Trophoblast cell (in vitro differentiated cells and primary cell): Measurements from ENCODE around the gene TNNI2.

Source experiments
- DNase-seq, 2 donors: peaks; one replicate each; pipeline ENCODE4 v3.0.0-alpha.2; 2016
- H2AFZ ChIP-seq: 2 replicates; pipeline ENCODE4 v1.6.1; 2013; ENCODE audit warnings: low read length, moderate library complexity, mild to moderate bottlenecking; ENCODE audit not compliant: insufficient read depth, poor library complexity
- H2AK5ac ChIP-seq: 2 replicates; pipeline ENCODE4 v1.6.1; 2013; ENCODE audit warnings: mild to moderate bottlenecking, low read length
- H2BK120ac ChIP-seq: 2 replicates; pipeline ENCODE4 v1.6.1; 2013; ENCODE audit warnings: low read length, mild to moderate bottlenecking, moderate library complexity; ENCODE audit not compliant: insufficient read depth, poor library complexity
- H2BK12ac ChIP-seq: 2 replicates; pipeline ENCODE4 v1.6.1; 2013; ENCODE audit warnings: mild to moderate bottlenecking, low read length, moderate library complexity
- H2BK5ac ChIP-seq: 2 replicates; pipeline ENCODE4 v1.6.1; 2013; ENCODE audit warnings: low read length, low read depth, moderate library complexity, mild to moderate bottlenecking; ENCODE audit not compliant: poor library complexity
- H3K14ac ChIP-seq: 2 replicates; pipeline ENCODE4 v1.6.1; 2013; ENCODE audit warnings: mild to moderate bottlenecking, low read length
- H3K18ac ChIP-seq: 2 replicates; pipeline ENCODE4 v1.6.1; 2013; ENCODE audit warnings: mild to moderate bottlenecking, low read length
- H3K23ac ChIP-seq: 2 replicates; pipeline ENCODE4 v1.6.1; 2013; ENCODE audit warnings: low read length
- H3K27ac ChIP-seq: 2 replicates; pipeline ENCODE4 v1.5.1; 2013; ENCODE audit warnings: low read depth, mild to moderate bottlenecking, inconsistent platforms, low read length, moderate library complexity
- H3K27me3 ChIP-seq: 2 replicates; pipeline ENCODE4 v1.6.1; 2013; ENCODE audit warnings: inconsistent platforms, mild to moderate bottlenecking, low read length, moderate library complexity; ENCODE audit not compliant: insufficient read depth
- H3K36me3 ChIP-seq, 2 experiments: 1 replicate in 1 of 2; 2 replicates in 1 of 2; pipeline ENCODE4 v1.6.1; 2013; ENCODE audit warnings: low read length in 2 of 2, mild to moderate bottlenecking in 2 of 2, moderate library complexity in 1 of 2; ENCODE audit not compliant: insufficient read depth in 2 of 2, control insufficient read depth in 1 of 2
- H3K4ac ChIP-seq: 2 replicates; pipeline ENCODE4 v1.6.1; 2013; ENCODE audit warnings: low read depth, mild to moderate bottlenecking, low read length, moderate library complexity
- H3K4me1 ChIP-seq, 2 experiments: 1 replicate in 1 of 2; 2 replicates in 1 of 2; pipeline ENCODE4 v1.6.1; 2013; ENCODE audit warnings: low read length in 2 of 2, mild to moderate bottlenecking in 2 of 2, moderate library complexity in 1 of 2; ENCODE audit not compliant: insufficient read depth in 2 of 2, control insufficient read depth in 1 of 2
- H3K4me2 ChIP-seq: 2 replicates; pipeline ENCODE4 v1.6.1; 2013; ENCODE audit warnings: inconsistent platforms, mild to moderate bottlenecking, low read length, moderate library complexity
- H3K4me3 ChIP-seq: 2 replicates; pipeline ENCODE4 v1.5.1; 2013; ENCODE audit warnings: mild to moderate bottlenecking, low read depth, low read length, inconsistent platforms
- H3K79me1 ChIP-seq: one replicate; pipeline ENCODE4 v1.6.1; 2013; ENCODE audit warnings: low read length
- H3K79me2 ChIP-seq: 2 replicates; pipeline ENCODE4 v1.6.1; 2013; ENCODE audit warnings: low read length, mild to moderate bottlenecking; ENCODE audit not compliant: control insufficient read depth, insufficient read depth, poor library complexity
- H3K9ac ChIP-seq: 2 replicates; pipeline ENCODE4 v1.6.1; 2013; ENCODE audit warnings: mild to moderate bottlenecking, low read length
- H3K9me3 ChIP-seq: 2 replicates; pipeline ENCODE4 v1.6.1; 2013; ENCODE audit warnings: low read depth, mild to moderate bottlenecking, control low read depth, inconsistent platforms, low read length; ENCODE audit not compliant: insufficient read depth
- H4K12ac ChIP-seq: 2 replicates; pipeline ENCODE4 v1.6.1; 2013; ENCODE audit warnings: low read depth, mild to moderate bottlenecking, low read length, moderate library complexity
- H4K8ac ChIP-seq: 2 replicates; pipeline ENCODE4 v1.6.1; 2013; ENCODE audit warnings: low read depth, mild to moderate bottlenecking, low read length, moderate library complexity
- H4K91ac ChIP-seq: one replicate; pipeline ENCODE4 v1.6.1; 2013; ENCODE audit warnings: low read depth, mild to moderate bottlenecking, low read length, moderate library complexity
- WGBS: extraction: QIAGEN DNeasy Blood & Tissue Kit; methylation state at CpG from one replicate; pipeline ENCODE4 v1.1.7; 2013; ENCODE audit warnings: missing lambda C conversion rate; ENCODE audit not compliant: insufficient read length, insufficient coverage; ENCODE audit errors: extremely low coverage; 5-methylcytosine and 5-hydroxymethylcytosine counted together

Gene TNNI2

DNA sequence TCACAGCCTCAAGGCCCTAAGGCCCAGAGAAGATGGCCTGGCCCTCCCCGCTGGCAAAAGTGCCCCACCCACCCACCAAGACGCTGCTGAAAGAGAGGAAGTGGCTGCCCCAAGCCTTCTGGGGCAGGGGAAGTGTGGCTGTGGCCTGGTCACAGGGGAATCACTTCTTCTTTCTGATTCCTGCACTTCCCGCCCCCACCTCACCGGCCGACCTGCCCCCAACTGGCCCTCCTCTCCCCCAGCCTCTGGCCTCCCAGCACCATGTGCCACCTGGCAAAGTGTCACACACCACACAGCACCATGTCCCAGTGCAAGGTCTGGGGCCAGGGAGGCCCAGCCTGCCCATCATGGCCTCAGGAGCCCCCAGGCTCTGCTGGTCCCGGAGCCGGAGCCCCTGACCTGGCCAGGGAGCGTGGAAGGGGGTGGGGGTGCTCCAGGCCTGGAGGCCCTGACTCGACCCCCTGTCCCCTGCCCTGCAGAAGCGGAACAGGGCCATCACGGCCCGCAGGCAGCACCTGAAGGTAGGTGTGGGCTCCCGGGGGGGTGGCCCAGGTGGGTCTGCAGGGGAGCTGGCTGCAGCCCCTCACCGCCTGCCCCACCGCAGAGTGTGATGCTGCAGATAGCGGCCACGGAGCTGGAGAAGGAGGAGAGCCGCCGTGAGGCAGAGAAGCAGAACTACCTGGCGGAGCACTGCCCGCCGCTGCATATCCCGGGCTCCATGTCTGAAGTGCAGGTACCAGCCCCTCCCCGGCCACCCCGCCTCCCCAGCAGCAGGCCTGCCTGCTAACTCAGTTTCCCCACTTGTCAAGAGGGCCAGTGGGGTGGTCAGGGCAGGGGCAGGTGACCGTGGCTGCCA, 1.4 kb downstream of the TNNI2 start:
- no peak overlapping the region for H2AFZ ChIP-seq
- H2BK5ac ChIP-seq = no peak overlapping the region
- no peak overlapping the region for H4K12ac ChIP-seq
- no peak overlapping the region for H3K18ac ChIP-seq
- H3K79me2 ChIP-seq = no peaks in the 10 kb centered on the region
- H3K14ac ChIP-seq = no peak overlapping the region
- no peak overlapping the region for H3K23ac ChIP-seq
- no peak overlapping the region for H4K8ac ChIP-seq
- no peaks in the 10 kb centered on the region for H3K9me3 ChIP-seq
- no peak for DNase-seq
- no peak overlapping the region for H2BK120ac ChIP-seq
- peaks cover 0 to under 1% of the 10 kb centered on the region in 2 experiments for H3K4me1 ChIP-seq
- no CpG with 5 or more reads among the region's 26 CpGs for WGBS
- no peak overlapping the region for H3K4me2 ChIP-seq
- no peak overlapping the region for H3K9ac ChIP-seq
- H3K4ac ChIP-seq = no peak overlapping the region
- H3K79me1 ChIP-seq = peaks cover 2% of the 10 kb centered on the region
- H2BK12ac ChIP-seq = no peak overlapping the region
- H2AK5ac ChIP-seq = no peak overlapping the region
- H3K36me3 ChIP-seq = no peaks in the 10 kb centered on the region
- no peak overlapping the region for H3K27ac ChIP-seq
- no peak overlapping the region for H4K91ac ChIP-seq
- H3K4me3 ChIP-seq = no peak overlapping the region
- no peaks in the 10 kb centered on the region for H3K27me3 ChIP-seq

DNA sequence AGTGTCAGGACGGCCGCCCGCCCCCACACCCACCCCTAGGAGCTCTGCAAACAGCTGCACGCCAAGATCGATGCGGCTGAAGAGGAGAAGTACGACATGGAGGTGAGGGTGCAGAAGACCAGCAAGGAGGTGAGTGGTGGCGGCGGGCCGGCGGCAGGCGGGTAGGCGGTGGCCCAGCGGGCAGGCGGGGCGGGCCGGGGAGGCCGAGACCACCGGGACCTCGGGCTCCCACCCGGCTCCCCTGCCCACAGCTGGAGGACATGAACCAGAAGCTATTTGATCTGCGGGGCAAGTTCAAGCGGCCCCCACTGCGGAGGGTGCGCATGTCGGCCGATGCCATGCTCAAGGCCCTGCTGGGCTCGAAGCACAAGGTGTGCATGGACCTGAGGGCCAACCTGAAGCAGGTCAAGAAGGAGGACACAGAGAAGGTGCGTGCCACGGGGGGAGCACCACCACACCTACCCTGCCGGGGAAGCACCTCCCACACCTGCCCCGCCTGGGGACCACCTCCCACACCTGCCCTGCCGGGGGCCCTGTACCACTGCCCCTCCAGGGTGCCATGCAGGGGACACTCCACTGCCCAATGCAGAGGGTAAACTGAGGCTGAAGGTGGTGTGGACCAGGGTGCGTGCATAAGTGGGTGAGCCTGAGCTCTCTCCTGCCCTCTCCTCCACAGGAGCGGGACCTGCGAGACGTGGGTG, 2.1 kb downstream of the TNNI2 start:
- Histone ChIP-seq H3K4me2 (no peak overlapping the region), H3K23ac (no peak overlapping the region), H3K14ac (no peak overlapping the region), H3K4me1 (no peaks in the 10 kb centered on the region), H2AFZ (no peak overlapping the region), H2BK120ac (no peak overlapping the region), H2BK12ac (no peak overlapping the region), H3K9me3 (no peaks in the 10 kb centered on the region), H2BK5ac (no peak overlapping the region), H3K27me3 (no peaks in the 10 kb centered on the region), H2AK5ac (no peak overlapping the region), H3K4ac (no peak overlapping the region), H3K79me2 (no peaks in the 10 kb centered on the region), H4K91ac (no peak overlapping the region), H3K36me3 (no peaks in the 10 kb centered on the region), H3K27ac (no peak overlapping the region), H4K12ac (no peak overlapping the region), H4K8ac (no peak overlapping the region), H3K79me1 (no peaks in the 10 kb centered on the region), H3K9ac (no peak overlapping the region), H3K18ac (no peak overlapping the region), H3K4me3 (no peak overlapping the region)
- no CpG with 5 or more reads among the region's 37 CpGs for WGBS
- DNase-seq = no peak

DNA sequence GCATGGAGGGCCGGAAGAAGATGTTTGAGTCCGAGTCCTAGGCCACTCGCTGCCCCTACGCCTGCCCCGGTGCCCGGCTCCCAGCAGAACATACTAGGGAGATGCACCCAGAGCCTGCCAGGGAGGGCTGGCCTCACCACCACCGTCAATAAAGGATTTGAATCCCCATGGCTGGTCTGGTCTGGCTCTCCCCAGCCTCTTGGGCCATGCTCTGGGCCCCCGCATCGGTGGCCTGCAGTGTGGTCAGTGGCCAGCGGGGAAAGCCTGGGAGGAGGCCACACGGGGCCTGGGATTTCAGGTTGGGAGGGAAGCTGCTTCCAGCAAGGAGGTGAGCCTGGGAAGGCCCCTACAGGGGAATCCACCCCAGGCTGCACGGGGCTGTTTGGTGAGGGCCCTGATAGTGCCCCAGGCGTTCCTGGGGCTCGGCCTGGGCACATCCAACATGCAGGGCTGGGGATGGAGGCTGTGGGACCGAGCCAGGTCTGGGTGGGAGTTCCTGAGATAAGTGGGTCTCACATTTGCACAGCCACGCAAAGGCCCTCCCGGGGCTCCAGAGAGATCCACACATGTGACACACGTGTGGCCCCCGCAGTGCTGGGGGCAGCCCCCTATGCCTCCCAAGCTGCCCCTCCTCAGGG, 2.8 kb downstream of the TNNI2 start:
- no peaks in the 10 kb centered on the region for H3K79me1 ChIP-seq
- peak in 1 of 2 donors; percentile 59 for DNase-seq
- H3K79me2 ChIP-seq = no peaks in the 10 kb centered on the region

DNA sequence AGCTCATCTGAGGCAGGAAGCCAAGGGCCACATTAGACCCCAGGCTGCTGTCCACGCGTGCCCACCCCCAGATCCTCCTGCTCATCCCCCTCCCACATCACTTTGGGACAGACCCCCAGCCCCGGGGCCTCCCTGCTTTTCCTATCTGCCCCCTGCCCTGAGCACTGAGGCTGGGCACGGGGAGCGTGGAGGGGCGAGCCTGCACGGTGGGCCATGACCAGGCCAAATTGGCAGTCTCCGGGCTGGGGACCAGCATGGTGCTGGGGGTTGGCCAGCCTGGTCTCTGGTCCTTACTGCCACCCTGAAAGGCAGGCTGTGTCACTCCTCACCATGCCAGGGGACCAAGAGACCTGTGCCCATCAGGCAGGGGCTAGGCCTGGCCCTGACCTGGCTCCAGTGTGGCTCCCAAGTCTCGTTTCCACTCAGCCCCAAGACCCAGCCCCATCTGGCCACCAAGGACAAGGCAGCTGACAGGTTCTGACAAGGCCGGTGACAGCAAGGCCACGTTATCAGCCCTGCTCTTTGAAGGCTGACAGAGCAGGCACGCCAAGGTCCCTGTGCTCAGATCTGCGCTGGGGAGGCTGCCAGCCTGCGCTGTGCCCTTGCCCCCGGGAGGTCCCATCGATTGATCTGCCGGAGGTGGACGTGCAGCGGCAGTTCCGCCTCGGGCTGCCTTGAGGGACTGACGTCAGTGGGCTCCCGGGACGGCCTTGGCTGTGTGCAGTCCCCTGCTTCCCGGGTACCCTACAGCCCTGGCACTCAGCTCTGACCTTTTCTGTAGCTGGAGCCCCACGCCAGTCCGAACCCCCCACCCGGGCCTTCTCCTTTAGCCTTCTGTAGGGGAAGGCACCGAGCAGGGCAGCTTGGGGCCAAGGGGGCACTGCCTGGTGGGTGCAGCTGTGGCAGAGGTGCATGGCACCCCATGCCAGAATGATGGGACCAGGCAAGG, 3.6 kb downstream of the TNNI2 start:
- Histone ChIP-seq H3K79me1 (no peaks in the 10 kb centered on the region), H3K23ac (no peak overlapping the region), H2AFZ (no peak overlapping the region), H3K79me2 (no peaks in the 10 kb centered on the region), H3K18ac (no peak overlapping the region), H3K36me3 (no peaks in the 10 kb centered on the region), H2BK5ac (no peak overlapping the region), H2AK5ac (no peak overlapping the region), H3K9me3 (no peaks in the 10 kb centered on the region), H4K91ac (no peak overlapping the region), H2BK12ac (no peak overlapping the region), H4K8ac (no peak overlapping the region), H3K27ac (no peak overlapping the region), H3K4me3 (peak overlapping the region; percentile 3), H3K14ac (no peak overlapping the region), H3K4me1 (no peaks in the 10 kb centered on the region), H2BK120ac (no peak overlapping the region), H3K4me2 (no peak overlapping the region), H3K4ac (no peak overlapping the region), H3K9ac (no peak overlapping the region), H4K12ac (no peak overlapping the region), H3K27me3 (no peaks in the 10 kb centered on the region)
- no CpG with 5 or more reads among the region's 29 CpGs for WGBS
- no peak for DNase-seq

More for the DNA sequence above, 2.8 kb downstream of the TNNI2 start:
- Histone ChIP-seq H4K8ac (no peak overlapping the region), H3K4me2 (no peak overlapping the region), H3K4me1 (no peaks in the 10 kb centered on the region), H3K27ac (no peak overlapping the region), H3K18ac (no peak overlapping the region), H3K23ac (no peak overlapping the region), H4K12ac (no peak overlapping the region), H4K91ac (no peak overlapping the region), H2BK12ac (no peak overlapping the region), H2BK5ac (no peak overlapping the region), H2AK5ac (no peak overlapping the region), H2AFZ (no peak overlapping the region), H3K4ac (no peak overlapping the region), H2BK120ac (no peak overlapping the region), H3K27me3 (no peaks in the 10 kb centered on the region), H3K14ac (no peak overlapping the region), H3K9ac (no peak overlapping the region), H3K9me3 (no peaks in the 10 kb centered on the region), H3K4me3 (no peak overlapping the region), H3K36me3 (no peaks in the 10 kb centered on the region)
- no CpG with 5 or more reads among the region's 19 CpGs for WGBS
